Spleen (tissue), 7 donors: ENCODE results near the gene AP2M1.

ENCODE experiments used
- CTCF ChIP-seq, 11 experiments: fragments of 200-600 bp in 7 of 11; fragments of 450-650 bp in 4 of 11; sonication (generic) in 4 of 11; IDR thresholded peaks in 8 of 11; conservative IDR thresholded peaks in 3 of 11; 1 replicate in 7 of 11; 2 replicates in 4 of 11; pipeline versions ENCODE4 v1.4.0 to v1.8.0; 2016 to 2021; ENCODE audit warnings: antibody characterized with exemption in 11 of 11, inconsistent platforms in 4 of 11, mild to moderate bottlenecking in 1 of 11
- POLR2A ChIP-seq, 3 donors: fragments of 450-650 bp; IDR thresholded peaks; one replicate each; pipeline ENCODE4 v1.5.1; 2017; ENCODE audit warnings: antibody characterized with exemption in 3 of 3, mild to moderate bottlenecking in 1 of 3
- POLR2AphosphoS5 ChIP-seq, 3 donors: sonication (generic); formaldehyde crosslinking; IDR thresholded peaks; one replicate each; pipeline ENCODE4 v1.5.1; 2017; ENCODE audit warnings: antibody characterized with exemption in 3 of 3
- donor health status: DM: no; HTN: no; CAD: no; lungs with moderate emphysema.
- donor health status: DM: no; HTN: no; CAD: no.
- donor health status: DM: no; HTN: no; CAD: no.

GRCh38 chr3:184177767-184178306 lies 3.2 kb downstream of the AP2M1 start:
- TF ChIP-seq CTCF (IDR thresholded peaks at IDR 0.05 in 8 of 11, conservative IDR thresholded peaks at IDR 0.05 in 3 of 11) (no peak), POLR2AphosphoS5 (IDR thresholded peaks at IDR 0.05) (no peak), POLR2A (IDR thresholded peaks at IDR 0.05) (no peak)
